Nephron progenitor cell (in vitro differentiated cells): ENCODE results near the gene LYPLAL1.

ENCODE experiments used
- DNase-seq: peaks from one replicate; pipeline ENCODE4 v3.0.0; 2021
- H3K27ac Mint-ChIP-seq: 2 replicates; pipeline ENCODE4 v1.8.0; 2021; ENCODE audit warnings: mild to moderate bottlenecking, moderate library complexity, mixed read lengths
- H3K27me3 Mint-ChIP-seq: 2 replicates; pipeline ENCODE4 v1.8.0; 2021; ENCODE audit warnings: mild to moderate bottlenecking, low read depth, mixed read lengths; ENCODE audit not compliant: poor library complexity
- H3K36me3 Mint-ChIP-seq: 2 replicates; pipeline ENCODE4 v1.8.0; 2021; ENCODE audit warnings: low read depth, mixed read lengths
- H3K4me1 Mint-ChIP-seq: 2 replicates; pipeline ENCODE4 v1.8.0; 2021; ENCODE audit warnings: mixed read lengths
- H3K4me3 Mint-ChIP-seq: 2 replicates; pipeline ENCODE4 v1.8.0; 2021; ENCODE audit warnings: mild to moderate bottlenecking, moderate library complexity, mixed read lengths
- H3K9me3 Mint-ChIP-seq: 2 replicates; pipeline ENCODE4 v1.8.0; 2021; ENCODE audit warnings: mild to moderate bottlenecking, moderate library complexity, mixed read lengths
- CTCF ChIP-seq: fragments of 200-600 bp; sonication (generic); IDR thresholded peaks from 2 replicates; pipeline ENCODE4 v1.5.0; 2021; ENCODE audit warnings: antibody characterized with exemption

LYPLAL1 gene

GRCh38 chr1:219152751-219153150 is 20.9 kb upstream of the LYPLAL1 start:
- no peak overlapping the region for H3K27ac Mint-ChIP-seq
- DNase-seq: no peak
- no peaks in the 10 kb centered on the region for H3K27me3 Mint-ChIP-seq

GRCh38 chr1:219153723-219154122 is 20.0 kb upstream of the LYPLAL1 start:
- H3K4me3 Mint-ChIP-seq: no peak overlapping the region
- no peaks in the 10 kb centered on the region for H3K27me3 Mint-ChIP-seq
- no peaks in the 10 kb centered on the region for H3K9me3 Mint-ChIP-seq
- no peaks in the 10 kb centered on the region for H3K4me1 Mint-ChIP-seq
- no peak for DNase-seq
- no peak overlapping the region for H3K27ac Mint-ChIP-seq
- TF ChIP-seq CTCF: no peak
- no peaks in the 10 kb centered on the region for H3K36me3 Mint-ChIP-seq

More at GRCh38 chr1:219152751-219153150, 20.9 kb upstream of the LYPLAL1 start:
- no peak overlapping the region for H3K4me3 Mint-ChIP-seq
- no peaks in the 10 kb centered on the region for H3K9me3 Mint-ChIP-seq
- no peaks in the 10 kb centered on the region for H3K36me3 Mint-ChIP-seq
- no peak for TF ChIP-seq CTCF
- H3K4me1 Mint-ChIP-seq: no peaks in the 10 kb centered on the region

GRCh38 chr1:219155135-219155534 is 18.5 kb upstream of the LYPLAL1 start:
- TF ChIP-seq CTCF: no peak
- no peaks in the 10 kb centered on the region for H3K4me1 Mint-ChIP-seq
- H3K4me3 Mint-ChIP-seq: no peak overlapping the region
- no peak overlapping the region for H3K27ac Mint-ChIP-seq
- DNase-seq: no peak
- H3K27me3 Mint-ChIP-seq: no peaks in the 10 kb centered on the region
- H3K9me3 Mint-ChIP-seq: no peaks in the 10 kb centered on the region
- no peaks in the 10 kb centered on the region for H3K36me3 Mint-ChIP-seq

- H3K27me3 Mint-ChIP-seq: no peaks in the 10 kb centered on the region
Measured at GRCh38 chr1:219159946-219160645, 13.6 kb upstream of the LYPLAL1 start.

GRCh38 chr1:219160967-219161366 is 12.7 kb upstream of the LYPLAL1 start:
- no peak for DNase-seq
- Mint-ChIP-seq H3K4me3 (no peak overlapping the region), H3K27ac (no peak overlapping the region), H3K36me3 (no peaks in the 10 kb centered on the region), H3K27me3 (no peaks in the 10 kb centered on the region), H3K9me3 (no peaks in the 10 kb centered on the region), H3K4me1 (peaks cover 18% of the 10 kb centered on the region)
- TF ChIP-seq CTCF: no peak

More at GRCh38 chr1:219159946-219160645, 13.6 kb upstream of the LYPLAL1 start:
- DNase-seq: no peak
- Mint-ChIP-seq H3K27ac (no peak overlapping the region), H3K9me3 (no peaks in the 10 kb centered on the region), H3K4me3 (no peak overlapping the region), H3K36me3 (no peaks in the 10 kb centered on the region), H3K4me1 (peaks cover 13% of the 10 kb centered on the region)
- no peak for TF ChIP-seq CTCF

GRCh38 chr1:219161371-219161770 is 12.3 kb upstream of the LYPLAL1 start:
- no peak for TF ChIP-seq CTCF
- Mint-ChIP-seq H3K27ac (no peak overlapping the region), H3K27me3 (no peaks in the 10 kb centered on the region), H3K36me3 (no peaks in the 10 kb centered on the region), H3K4me1 (peaks cover 20% of the 10 kb centered on the region), H3K4me3 (no peak overlapping the region), H3K9me3 (no peaks in the 10 kb centered on the region)
- DNase-seq: no peak
